GM23248 (cell line): ENCODE measurements around the gene DNAJB5. TPM values are rescaled to one million over a fixed set of nuclear protein-coding genes. Genes with fewer than 3 reads are reported as not detected.

Experiments used
- DNase-seq: peaks from one replicate; pipeline ENCODE4 v3.0.0-alpha.2; 2015
- H2AFZ ChIP-seq: fragments of 200-600 bp; sonication (generic); 2 replicates; pipeline ENCODE4 v1.6.1; 2016; ENCODE audit warnings: antibody characterized with exemption
- H3F3A ChIP-seq: fragments of 200-600 bp; sonication (generic); 2 replicates; pipeline ENCODE4 v1.6.1; 2016; ENCODE audit warnings: mild to moderate bottlenecking, antibody characterized with exemption, mixed run types; ENCODE audit not compliant: insufficient read depth
- H3K27ac ChIP-seq: fragments of 200-600 bp; sonication (generic); 2 replicates; pipeline ENCODE4 v1.5.1; 2016; ENCODE audit warnings: mild to moderate bottlenecking
- H3K27me3 ChIP-seq: fragments of 200-600 bp; sonication (generic); replicated peaks from 2 replicates; pipeline ENCODE4 v1.6.1; 2016; ENCODE audit warnings: mild to moderate bottlenecking; ENCODE audit not compliant: insufficient read depth
- H3K36me3 ChIP-seq: fragments of 200-600 bp; sonication (generic); 2 replicates; pipeline ENCODE4 v1.6.1; 2016; ENCODE audit warnings: low read depth, mild to moderate bottlenecking
- H3K4me1 ChIP-seq: fragments of 200-600 bp; sonication (generic); 2 replicates; pipeline ENCODE4 v1.6.1; 2016; ENCODE audit warnings: mild to moderate bottlenecking; ENCODE audit not compliant: insufficient read depth
- H3K4me2 ChIP-seq: fragments of 200-600 bp; sonication (generic); one replicate; pipeline ENCODE4 v1.6.1; 2016; ENCODE audit warnings: mild to moderate bottlenecking; ENCODE audit not compliant: unreplicated experiment
- H3K4me3 ChIP-seq: fragments of 200-600 bp; sonication (generic); 2 replicates; pipeline ENCODE4 v1.5.1; 2016; ENCODE audit warnings: mild to moderate bottlenecking
- H3K79me2 ChIP-seq: fragments of 200-600 bp; sonication (generic); 2 replicates; pipeline ENCODE4 v1.6.1; 2016; ENCODE audit warnings: mild to moderate bottlenecking; ENCODE audit not compliant: insufficient read depth
- H3K9ac ChIP-seq: fragments of 200-600 bp; sonication (generic); 2 replicates; pipeline ENCODE4 v1.6.1; 2016; ENCODE audit warnings: mild to moderate bottlenecking
- H3K9me2 ChIP-seq: fragments of 200-600 bp; sonication (generic); 2 replicates; pipeline ENCODE4 v1.6.1; 2016; ENCODE audit warnings: mixed run types, mild to moderate bottlenecking, moderate library complexity; ENCODE audit not compliant: insufficient read depth
- H3K9me3 ChIP-seq: fragments of 200-600 bp; sonication (generic); one replicate; pipeline ENCODE4 v1.6.1; 2017; ENCODE audit warnings: low read depth
- H4K20me1 ChIP-seq: fragments of 200-600 bp; sonication (generic); 2 replicates; pipeline ENCODE4 v1.6.0; 2016; ENCODE audit not compliant: insufficient read depth
- EZH2 ChIP-seq: fragments of 200-600 bp; sonication (generic); IDR thresholded peaks from 2 replicates; pipeline ENCODE4 v1.6.1; 2018; ENCODE audit warnings: antibody characterized with exemption, mild to moderate bottlenecking; ENCODE audit not compliant: insufficient read depth, poor library complexity, severe bottlenecking
- EZH2phosphoT487 ChIP-seq: fragments of 200-600 bp; sonication (generic); IDR thresholded peaks from 2 replicates; pipeline ENCODE4 v1.6.1; 2018; ENCODE audit warnings: antibody characterized with exemption, moderate library complexity, mild to moderate bottlenecking, low read depth; ENCODE audit not compliant: insufficient read depth
- WGBS, 2 experiments: methylation state at CpG; one replicate each; pipeline ENCODE4 v1.1.6; 2015 to 2017; ENCODE audit warnings: low lambda C conversion rate in 2 of 2, low coverage in 1 of 2; ENCODE audit errors: missing lambda C conversion rate in 2 of 2; 5-methylcytosine and 5-hydroxymethylcytosine counted together
- in situ Hi-C: fragments of 300-500 bp; cut with MboI; formaldehyde crosslinking; loops from 2 replicates; pipeline ENCODE4 v1.15.0; 2020
- polyA plus RNA-seq: library from polyadenylated mRNA; unstranded; fragments of >200 nt; fragmentation: Nextera tagmentation; extraction: Ambion mirVana; gene quantifications from 2 replicates; pipeline ENCODE4 v1.2.1, GENCODE V29; 2016
- total RNA-seq: library from RNA; depleted of rRNA; stranded (reverse); fragments of >200 nt; shearing (Covaris generic); gene quantifications from 2 replicates; pipeline ENCODE4 v1.2.3, GENCODE V29; 2014

DNAJB5 gene
- total and polyA plus RNA-seq, 2 experiments from 2014 or later, result 10.9 to 24.2 TPM

DNA sequence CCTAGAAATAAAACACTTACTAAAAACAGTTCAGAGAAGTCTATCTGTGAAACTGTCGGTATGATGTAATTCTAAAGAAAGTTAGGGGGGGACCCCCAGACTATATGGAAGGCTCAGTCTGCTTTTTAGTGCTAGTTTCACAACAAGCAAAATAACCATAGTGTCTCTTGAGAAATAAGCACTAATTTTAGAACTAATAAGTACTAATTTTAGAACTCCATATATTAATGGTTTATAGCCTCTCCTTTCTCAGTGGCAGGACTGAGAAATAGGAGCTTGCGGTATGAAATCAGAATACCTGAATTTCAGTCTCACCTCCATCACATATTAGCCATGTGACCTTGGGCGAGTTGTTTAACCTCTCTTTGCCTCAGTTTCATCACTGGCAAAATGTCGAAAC is 32.9 kb upstream of the DNAJB5 start:
- Histone ChIP-seq H3K27ac (no peak overlapping the region), H4K20me1 (no peaks in the 10 kb centered on the region), H3K36me3 (no peaks in the 10 kb centered on the region), H3K79me2 (no peaks in the 10 kb centered on the region), H3K9ac (no peak overlapping the region), H3K9me2 (no peaks in the 10 kb centered on the region), H2AFZ (no peak overlapping the region), H3K27me3 (peaks cover 86% of the 10 kb centered on the region), H3K4me2 (no peak overlapping the region), H3F3A (peaks cover 6% of the 10 kb centered on the region; the same call in 1 of the 2 replicates), H3K4me1 (peaks cover 4% of the 10 kb centered on the region; the same call in 1 of the 2 replicates), H3K9me3 (no peaks in the 10 kb centered on the region), H3K4me3 (no peak overlapping the region)
- TF ChIP-seq EZH2 (no peak), EZH2phosphoT487 (no peak)
- in situ Hi-C loops, result no loop called here
- 81 to 84% methylated on average over 4 of the region's 4 CpGs for WGBS, 2 experiments
- DNase-seq, result no peak

DNA sequence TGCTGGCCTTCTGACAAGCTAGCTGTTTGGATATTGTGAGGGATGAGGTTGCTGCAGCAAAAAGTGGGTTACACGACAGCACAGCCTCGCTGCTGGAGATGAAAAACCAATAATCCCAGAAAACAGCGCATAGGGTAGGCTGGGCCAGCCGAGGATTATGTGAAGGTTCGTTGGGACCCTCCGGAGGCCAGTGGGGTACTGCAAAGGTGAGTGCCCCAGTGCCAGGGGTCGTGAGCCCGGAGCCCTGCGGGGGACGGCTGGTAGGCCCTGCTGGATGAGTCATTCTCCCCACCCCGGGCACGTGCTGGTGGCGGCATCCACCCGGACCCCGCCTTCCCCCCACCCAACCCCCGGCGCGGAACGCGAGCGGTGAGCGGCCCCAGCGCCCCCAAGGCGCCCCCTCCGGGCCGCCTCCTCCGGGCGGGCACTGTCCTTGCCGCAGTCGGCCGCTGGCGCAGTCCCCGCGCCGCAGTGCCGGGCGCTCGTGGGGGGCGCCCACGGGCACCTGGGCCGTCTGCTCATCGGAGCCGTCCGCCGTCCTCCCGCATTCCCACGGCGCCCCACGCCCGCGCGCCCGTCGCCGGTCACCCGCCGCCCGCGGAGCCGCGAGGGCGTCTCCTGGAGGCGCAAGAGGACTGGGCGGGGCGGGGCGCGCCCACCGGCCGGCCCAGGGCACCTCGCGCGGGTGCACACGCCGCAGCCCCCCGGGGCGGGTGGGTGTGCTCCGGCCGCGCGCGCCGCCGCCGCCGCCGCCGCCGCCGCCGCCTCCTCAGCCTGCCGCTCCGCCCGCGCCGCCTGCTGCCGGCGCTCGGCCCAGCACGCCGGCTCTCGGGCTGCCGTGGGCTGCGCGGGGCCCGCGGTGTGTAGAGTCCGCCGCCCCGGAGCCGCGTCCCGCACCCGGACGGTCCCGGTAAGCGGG is 31.8 kb upstream of the DNAJB5 start, which contains the start of gene PHF24:
Gene PHF24 (plus strand): TSS at position 794 of the 919 bp plus-strand sequence. CDS start 13,014 bp downstream, outside the sequence.
- in situ Hi-C loops, result no loop called here

DNA sequence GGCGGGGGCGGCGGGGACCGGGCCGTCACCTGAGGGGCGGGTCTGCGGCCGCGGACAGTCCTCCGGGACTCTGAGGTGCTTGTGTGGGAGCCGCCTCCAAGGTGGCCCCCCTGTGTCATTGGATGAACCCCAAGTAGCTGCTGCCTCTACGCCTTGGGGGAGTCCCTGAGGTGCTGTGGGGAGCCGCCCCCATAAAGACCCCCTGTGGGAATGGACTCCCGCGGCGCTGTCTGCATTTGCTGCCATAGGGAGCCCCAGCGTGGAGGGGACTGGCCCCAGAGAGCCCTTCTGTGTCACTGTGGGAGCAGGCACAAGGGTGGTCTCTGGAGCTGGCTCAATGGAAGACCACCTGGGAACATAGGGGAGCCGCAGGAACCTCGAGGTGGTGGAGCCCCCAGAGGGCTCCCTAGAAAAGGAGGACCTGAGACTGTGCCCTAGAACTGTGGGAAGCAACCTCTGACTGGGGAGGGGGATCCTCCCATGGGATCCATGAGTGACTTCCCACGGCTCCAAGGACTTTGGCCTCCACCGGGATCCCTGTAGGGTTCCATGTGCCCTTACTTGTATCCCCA is 31.0 kb upstream of the DNAJB5 start:
- Histone ChIP-seq H3K4me2 (peak overlapping the region; percentile 42), H3K27ac (no peak overlapping the region), H4K20me1 (no peaks in the 10 kb centered on the region), H3K79me2 (no peaks in the 10 kb centered on the region), H3K9me3 (no peaks in the 10 kb centered on the region), H3F3A (peaks cover 6% of the 10 kb centered on the region; the same call in 1 of the 2 replicates), H2AFZ (no peak overlapping the region), H3K36me3 (no peaks in the 10 kb centered on the region), H3K4me3 (peak overlapping the region; percentile 59; the same call in 1 of the 2 replicates), H3K4me1 (peaks cover 9% of the 10 kb centered on the region; the same call in 1 of the 2 replicates), H3K27me3 (peaks cover 73% of the 10 kb centered on the region), H3K9ac (no peak overlapping the region), H3K9me2 (no peaks in the 10 kb centered on the region)
- DNase-seq, result no peak
- WGBS, 2 experiments, result 11 to 13% methylated on average over 10 to 18 of the region's 21 CpGs
- in situ Hi-C loops, result no loop called here
- TF ChIP-seq EZH2 (peak; percentile 57), EZH2phosphoT487 (no peak)

More for the DNA sequence above, 31.8 kb upstream of the DNAJB5 start, which contains the start of gene PHF24:
- 3 to 4% methylated on average over 27 to 33 of the region's 116 CpGs for WGBS, 2 experiments
- Histone ChIP-seq H3K36me3 (no peaks in the 10 kb centered on the region), H3K27ac (no peak within 1 kb of the TSS), H3K9me2 (no peaks in the 10 kb centered on the region), H3K9me3 (no peaks in the 10 kb centered on the region), H3K4me3 (peak within 1 kb of the TSS; percentile 59), H3K4me2 (peak within 1 kb of the TSS; percentile 42), H3K27me3 (peaks cover 77% of the 10 kb centered on the region), H4K20me1 (no peaks in the 10 kb centered on the region), H3F3A (peaks cover 6% of the 10 kb centered on the region; the same call in 1 of the 2 replicates), H3K79me2 (no peaks in the 10 kb centered on the region), H3K4me1 (peaks cover 9% of the 10 kb centered on the region; the same call in 1 of the 2 replicates), H3K9ac (no peak within 1 kb of the TSS), H2AFZ (no peak within 1 kb of the TSS)
- DNase-seq, result peak; percentile 62
- TF ChIP-seq EZH2phosphoT487, result no peak
- peak; percentile 70 for TF ChIP-seq EZH2

DNA sequence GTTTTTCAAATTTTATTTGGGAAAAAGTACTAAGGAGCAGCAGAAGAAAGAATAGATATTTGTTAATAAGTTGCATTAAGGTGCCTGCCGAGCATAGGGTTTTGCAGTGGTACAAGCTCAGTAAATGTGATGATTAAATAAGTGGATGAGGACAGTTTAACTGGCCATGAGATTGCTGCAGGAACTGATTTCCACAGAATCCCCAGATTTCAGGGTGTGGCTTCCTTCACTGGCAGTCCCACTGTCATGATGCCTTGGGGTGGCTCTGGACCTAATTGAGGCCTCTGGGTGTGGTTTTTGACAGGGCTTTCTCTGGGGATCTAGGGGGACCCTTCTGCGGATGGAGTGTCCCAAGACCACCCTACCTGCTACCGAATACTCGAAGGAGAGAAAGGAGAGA is 30.1 kb upstream of the DNAJB5 start:
- no peak overlapping the region for H2AFZ ChIP-seq
- WGBS, 2 experiments, result 87 to 98% methylated on average over 4 of the region's 4 CpGs
- no peak overlapping the region for H3K9ac ChIP-seq
- no peaks in the 10 kb centered on the region for H3K36me3 ChIP-seq
- TF ChIP-seq EZH2 (no peak), EZH2phosphoT487 (no peak)
- H3F3A ChIP-seq, result peaks cover 6% of the 10 kb centered on the region; the same call in 1 of the 2 replicates
- no peaks in the 10 kb centered on the region for H4K20me1 ChIP-seq
- in situ Hi-C loops, result no loop called here
- no peak overlapping the region for H3K4me2 ChIP-seq
- H3K9me3 ChIP-seq, result no peaks in the 10 kb centered on the region
- H3K4me1 ChIP-seq, result peaks cover 9% of the 10 kb centered on the region; the same call in 1 of the 2 replicates
- no peak for DNase-seq
- no peaks in the 10 kb centered on the region for H3K79me2 ChIP-seq
- H3K27me3 ChIP-seq, result peaks cover 77% of the 10 kb centered on the region
- H3K27ac ChIP-seq, result no peak overlapping the region
- H3K9me2 ChIP-seq, result no peaks in the 10 kb centered on the region
- H3K4me3 ChIP-seq, result no peak overlapping the region
